IMR-90 (cell line): ENCODE results near the gene PGAP1. TPM values are rescaled to one million over a fixed set of nuclear protein-coding genes. Genes with fewer than 3 reads are reported as not detected.

Experiments
- ATAC-seq: fragments of 200-7000 bp; cut with Tn5 transposase; 2 replicates; pipeline ENCODE4 v1.9.1; 2020; ENCODE audit warnings: low read depth, mild to moderate bottlenecking, moderate library complexity
- BruUV-seq: library from RNA; stranded (reverse); fragments of 400-500 nt; replicated peaks from 2 replicates; lab custom pipeline; 2021; lab: Mats Ljungman, UMichigan
- CTCF ChIA-PET: fragments of 300-600 bp; formaldehyde crosslinking; extraction: SDS; loops from one replicate; lab custom pipeline; 2021; ENCODE audit warnings: antibody characterized with exemption; lab: Yijun Ruan, JAX
- POLR2A ChIA-PET: fragments of 300-600 bp; sonication (Branson Sonifier 250); formaldehyde crosslinking; loops from one replicate; lab custom pipeline; 2022; ENCODE audit warnings: antibody characterized with exemption; ENCODE audit not compliant: unreplicated experiment; lab: Charles Lee
- DNase-seq: peaks from one replicate; pipeline ENCODE4 v3.0.0; 2013
- H2AFZ ChIP-seq: replicated peaks from 2 replicates; pipeline ENCODE3; 2013; ENCODE audit warnings: low read length, mild to moderate bottlenecking; ENCODE audit not compliant: poor library complexity
- H2AK5ac ChIP-seq: 2 replicates; pipeline ENCODE4 v1.6.1; 2013; ENCODE audit warnings: low read depth, low read length, inconsistent platforms
- H2AK9ac ChIP-seq: replicated peaks from 2 replicates; pipeline ENCODE3; 2013; ENCODE audit warnings: mild to moderate bottlenecking, low read depth, low read length, moderate library complexity; ENCODE audit not compliant: poor library complexity
- H2BK120ac ChIP-seq: 2 replicates; pipeline ENCODE4 v1.6.1; 2013; ENCODE audit warnings: low read depth, low read length, inconsistent platforms
- H2BK15ac ChIP-seq: 3 replicates; pipeline ENCODE4 v1.6.1; 2013; ENCODE audit warnings: low read depth, low read length, inconsistent platforms
- H2BK20ac ChIP-seq: 2 replicates; pipeline ENCODE4 v1.6.1; 2013; ENCODE audit warnings: low read depth, mild to moderate bottlenecking, inconsistent platforms, low read length, moderate library complexity
- H2BK5ac ChIP-seq: 2 replicates; pipeline ENCODE4 v1.6.1; 2013; ENCODE audit warnings: mild to moderate bottlenecking, low read depth, low read length, inconsistent platforms; ENCODE audit not compliant: poor library complexity, severe bottlenecking
- H3K14ac ChIP-seq: replicated peaks from 2 replicates; pipeline ENCODE4 v1.6.1; 2013; ENCODE audit warnings: low read depth, low read length, inconsistent platforms
- H3K18ac ChIP-seq: 2 replicates; pipeline ENCODE4 v1.6.1; 2013; ENCODE audit warnings: low read depth, low read length, control low read depth
- H3K23ac ChIP-seq: 2 replicates; pipeline ENCODE4 v1.6.1; 2013; ENCODE audit warnings: low read depth, low read length, inconsistent platforms
- H3K27ac ChIP-seq: 2 replicates; pipeline ENCODE4 v1.5.1; 2013; ENCODE audit warnings: mild to moderate bottlenecking, control low read depth, low read length; ENCODE audit not compliant: insufficient read depth
- H3K27me3 ChIP-seq: 2 replicates; pipeline ENCODE4 v1.6.1; 2013; ENCODE audit warnings: low read length; ENCODE audit not compliant: control insufficient read depth, insufficient read depth
- H3K36me3 ChIP-seq: 2 replicates; pipeline ENCODE4 v1.6.1; 2013; ENCODE audit warnings: low read length, mixed read lengths; ENCODE audit not compliant: control insufficient read depth, insufficient read depth
- H3K4ac ChIP-seq: 2 replicates; pipeline ENCODE4 v1.6.1; 2013; ENCODE audit warnings: low read depth, low read length, inconsistent platforms
- H3K4me1 ChIP-seq: 2 replicates; pipeline ENCODE4 v1.6.1; 2013; ENCODE audit warnings: low read length, mixed read lengths; ENCODE audit not compliant: control insufficient read depth, insufficient read depth
- H3K4me2 ChIP-seq: 2 replicates; pipeline ENCODE4 v1.6.1; 2013; ENCODE audit warnings: low read depth, mild to moderate bottlenecking, control low read depth, low read length, moderate library complexity
- H3K4me3 ChIP-seq: 2 replicates; pipeline ENCODE4 v1.5.1; 2013; ENCODE audit warnings: low read depth, mild to moderate bottlenecking, control low read depth, low read length, moderate library complexity; ENCODE audit not compliant: insufficient read depth
- H3K56ac ChIP-seq: 2 replicates; pipeline ENCODE4 v1.6.1; 2013; ENCODE audit warnings: low read length, inconsistent platforms; ENCODE audit not compliant: insufficient read depth; ENCODE audit errors: extremely low read depth
- H3K79me1 ChIP-seq, 2 experiments: 2 replicates each; pipeline ENCODE4 v1.6.1; 2013; ENCODE audit warnings: low read length in 2 of 2, inconsistent platforms in 1 of 2, low read depth in 1 of 2
- H3K9ac ChIP-seq: 2 replicates; pipeline ENCODE4 v1.6.1; 2013; ENCODE audit warnings: low read depth, low read length, control low read depth
- H3K9me1 ChIP-seq: 2 replicates; pipeline ENCODE4 v1.6.1; 2013; ENCODE audit warnings: low read length, inconsistent platforms; ENCODE audit not compliant: insufficient read depth
- H3K9me3 ChIP-seq: 2 replicates; pipeline ENCODE4 v1.6.1; 2013; ENCODE audit warnings: low read length; ENCODE audit not compliant: control insufficient read depth, insufficient read depth
- H4K20me1 ChIP-seq: 2 replicates; pipeline ENCODE4 v1.6.1; 2013; ENCODE audit warnings: low read length, inconsistent platforms; ENCODE audit not compliant: insufficient read depth
- H4K5ac ChIP-seq: 2 replicates; pipeline ENCODE4 v1.6.1; 2013; ENCODE audit warnings: mild to moderate bottlenecking, low read depth, low read length, control low read depth
- H4K8ac ChIP-seq, 2 experiments: 2 replicates each; pipeline ENCODE4 v1.6.1; 2013; ENCODE audit warnings: low read depth in 2 of 2, low read length in 2 of 2, control low read depth in 1 of 2, inconsistent platforms in 1 of 2
- H4K91ac ChIP-seq: 2 replicates; pipeline ENCODE4 v1.6.1; 2013; ENCODE audit warnings: low read depth, low read length, inconsistent platforms; ENCODE audit not compliant: insufficient read depth
- MXI1 ChIP-seq: IDR thresholded peaks from 2 replicates; pipeline ENCODE4 v1.6.1; 2012; ENCODE audit warnings: low read depth, mild to moderate bottlenecking, low read length, moderate library complexity, borderline replicate concordance
- dilution Hi-C: fragments of 300-500 bp; cut with HindIII; formaldehyde crosslinking; loops from one replicate; pipeline ENCODE4 v1.14.3; 2018; ENCODE audit warnings: low sequenced_read_pairs; ENCODE audit not compliant: unreplicated experiment
- in situ Hi-C: fragments of 300-500 bp; cut with MboI; formaldehyde crosslinking; loops from 3 replicates; pipeline ENCODE4 v1.14.3; 2019; ENCODE audit warnings: low sequenced_read_pairs, inconsistent platforms, mixed read lengths
- intact Hi-C: fragments of 100-400 bp; cut with micrococcal nuclease; formaldehyde crosslinking; loops from 2 replicates; pipeline ENCODE4 v1.10.0; 2022
- polyA plus RNA-seq, 3 experiments: library from polyadenylated mRNA; depleted of rRNA; stranded (reverse); fragments of >200 nt; gene quantifications; 2 replicates each; pipeline ENCODE4 v1.2.3, GENCODE V29; 2012; ENCODE audit warnings: low replicate concordance in 1 of 3
- total RNA-seq: library from RNA; depleted of rRNA; stranded (reverse); fragments of >200 nt; gene quantifications from 2 replicates; pipeline ENCODE4 v1.2.3, GENCODE V29; 2012

Gene PGAP1
- total and polyA plus RNA-seq, 2 of the 4 experiments (the other 2 are of a cell fraction): 1.9 to 5.7 TPM

DNA sequence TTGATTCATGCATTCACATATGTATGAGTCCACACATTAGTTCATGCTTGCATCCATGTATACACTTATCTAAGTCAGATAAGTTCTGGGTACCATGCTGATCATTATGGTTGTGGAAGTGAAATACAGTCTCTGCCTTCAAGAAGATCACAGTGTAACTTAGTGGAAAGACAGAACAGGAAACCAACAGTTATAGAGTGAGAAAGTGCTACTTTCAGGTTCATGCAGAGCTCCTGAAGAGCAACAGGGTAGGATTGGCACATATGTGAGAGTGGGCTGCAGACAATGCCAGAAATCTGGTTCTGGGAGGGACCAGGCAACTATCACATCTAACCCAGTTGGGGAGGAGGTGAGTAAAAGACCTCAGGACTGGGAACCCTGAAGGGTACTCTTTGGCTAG lies 35.4 kb upstream of the PGAP1 start:
- no peak overlapping the region for H3K14ac ChIP-seq
- no peak for TF ChIP-seq MXI1

More for the DNA sequence above, 35.4 kb upstream of the PGAP1 start:
- dilution Hi-C loops (no loop called here), intact Hi-C loops (no loop called here), in situ Hi-C loops (no loop called here)
- no peak overlapping the region for H4K8ac ChIP-seq
- no peaks in the 10 kb centered on the region for H4K20me1 ChIP-seq
- no peak overlapping the region for H3K27ac ChIP-seq
- no peak overlapping the region for H3K56ac ChIP-seq
- no peak overlapping the region for H3K9ac ChIP-seq
- no peak overlapping the region for H2BK5ac ChIP-seq
- no peaks in the 10 kb centered on the region for H3K4me1 ChIP-seq
- H3K9me3 ChIP-seq: no peaks in the 10 kb centered on the region
- H2AFZ ChIP-seq: no peak overlapping the region
- no peak overlapping the region for H4K91ac ChIP-seq
- no peak overlapping the region for H2BK120ac ChIP-seq
- H2BK20ac ChIP-seq: no peak overlapping the region
- ChIA-PET POLR2A (no interaction called here), CTCF (no interaction called here)
- no peak overlapping the region for H2AK5ac ChIP-seq
- H2BK15ac ChIP-seq: no peak overlapping the region
- no peak overlapping the region for H3K23ac ChIP-seq
- H2AK9ac ChIP-seq: no peak overlapping the region
- H3K79me1 ChIP-seq: no peaks in the 10 kb centered on the region
- no peak for DNase-seq
- H3K36me3 ChIP-seq: no peaks in the 10 kb centered on the region
- H3K9me1 ChIP-seq: peaks cover 2% of the 10 kb centered on the region; the same call in 1 of the 2 replicates
- H3K4me2 ChIP-seq: no peak overlapping the region
- no peak overlapping the region for H4K5ac ChIP-seq
- H3K4ac ChIP-seq: no peak overlapping the region
- H3K18ac ChIP-seq: no peak overlapping the region
- H3K4me3 ChIP-seq: no peak overlapping the region
- no peaks in the 10 kb centered on the region for H3K27me3 ChIP-seq
- BruUV-seq: no TSS peak
- no peak for ATAC-seq
